Activated T-helper 1 cell treated with Interleukin-2 at 50 U/mL for 16 hours (primary cell): ENCODE measurements around the gene P4HB.

Experiments used
- DNase-seq: peaks from one replicate; pipeline ENCODE4 v3.0.0-alpha.2; 2020; ENCODE audit warnings: low read depth

Gene P4HB

DNA sequence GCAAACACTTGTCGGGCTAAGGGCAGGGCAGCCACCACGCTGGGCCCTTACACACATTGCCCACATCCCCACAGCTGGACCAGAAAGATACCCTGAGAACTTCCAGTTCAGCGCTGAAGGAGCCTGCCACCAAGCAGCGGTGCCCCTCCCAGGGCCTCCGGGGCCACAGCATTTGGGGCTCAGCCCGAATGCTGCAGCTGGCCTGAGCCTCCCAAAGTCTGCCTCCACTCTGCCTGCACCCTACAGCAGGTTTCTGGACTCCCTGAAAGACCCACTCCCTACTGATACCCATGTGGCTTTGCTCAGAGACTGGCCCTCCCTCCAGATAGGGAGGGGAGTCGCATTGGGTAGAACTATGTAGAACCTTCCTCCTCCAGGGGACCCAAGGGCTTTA, 28.8 kb downstream of the P4HB start:
- DNase-seq = no peak

DNA sequence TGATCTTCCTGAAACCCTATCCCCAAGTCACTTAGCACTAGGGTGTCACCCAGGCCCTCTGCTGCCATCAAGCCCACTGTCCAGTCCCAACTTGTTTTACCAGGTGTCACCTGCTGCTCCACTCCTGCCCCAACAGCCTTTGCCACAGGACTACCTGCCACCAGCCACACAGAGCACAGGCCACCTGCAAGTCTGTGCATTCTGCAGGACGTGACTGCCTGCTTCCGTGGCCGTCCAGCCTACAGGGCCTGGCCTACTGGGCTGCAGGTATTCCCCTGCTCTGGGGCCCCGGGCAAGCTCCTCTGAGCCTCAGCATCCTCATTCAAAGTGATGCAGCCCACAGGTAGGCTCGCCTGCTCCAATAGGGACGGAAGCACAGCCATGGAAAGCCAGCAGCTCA, 30.5 kb downstream of the P4HB start:
- DNase-seq = no peak

DNA sequence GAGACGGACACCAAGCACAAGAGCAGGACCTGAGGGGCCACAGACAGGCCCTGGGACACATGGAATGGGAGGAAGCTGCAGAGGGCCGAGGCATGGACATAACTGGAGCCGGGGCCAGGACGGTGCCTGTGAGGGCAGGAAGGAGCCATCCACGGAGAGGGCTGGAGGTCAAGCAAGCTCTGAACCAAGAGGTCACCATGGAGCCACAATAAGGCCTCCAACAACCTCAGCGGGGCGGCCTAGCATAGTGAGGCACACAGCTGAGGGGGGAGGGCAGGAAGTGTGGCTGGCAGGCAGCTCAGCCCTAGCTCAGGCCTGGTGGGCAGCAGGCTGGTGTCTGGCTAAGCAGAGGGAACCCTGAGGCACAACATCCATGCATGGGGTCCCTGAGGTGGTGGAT, 31.7 kb downstream of the P4HB start:
- DNase-seq = no peak

DNA sequence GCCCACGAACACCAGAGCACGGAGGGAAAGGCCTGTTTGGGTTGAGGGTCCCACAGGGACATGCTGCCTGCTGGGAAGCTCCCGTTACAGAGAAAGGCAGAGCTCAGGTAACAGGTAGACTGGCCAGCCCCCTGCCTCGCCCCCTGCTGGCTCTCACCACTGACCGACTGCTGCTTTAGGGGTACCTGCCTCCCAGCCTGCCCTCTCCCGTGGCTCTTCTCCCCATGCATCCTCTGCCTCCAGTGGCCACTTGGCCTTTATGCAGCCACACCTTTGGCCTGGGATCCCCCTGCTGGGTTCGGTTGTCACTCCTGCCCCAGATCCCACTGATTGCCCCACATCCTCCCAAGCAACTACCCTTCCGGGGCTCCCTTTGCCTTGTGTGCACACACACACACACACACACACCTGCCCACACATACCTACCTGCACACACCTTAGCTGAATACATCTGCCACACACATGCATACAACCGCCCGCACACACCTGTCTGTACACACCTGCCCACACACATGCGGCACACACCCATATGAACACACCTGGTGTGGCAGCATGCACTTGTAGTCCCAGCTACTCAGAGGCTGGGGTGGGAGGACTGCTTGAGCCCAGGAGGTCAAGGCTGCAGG, 34.4 kb downstream of the P4HB start:
- no peak for DNase-seq

DNA sequence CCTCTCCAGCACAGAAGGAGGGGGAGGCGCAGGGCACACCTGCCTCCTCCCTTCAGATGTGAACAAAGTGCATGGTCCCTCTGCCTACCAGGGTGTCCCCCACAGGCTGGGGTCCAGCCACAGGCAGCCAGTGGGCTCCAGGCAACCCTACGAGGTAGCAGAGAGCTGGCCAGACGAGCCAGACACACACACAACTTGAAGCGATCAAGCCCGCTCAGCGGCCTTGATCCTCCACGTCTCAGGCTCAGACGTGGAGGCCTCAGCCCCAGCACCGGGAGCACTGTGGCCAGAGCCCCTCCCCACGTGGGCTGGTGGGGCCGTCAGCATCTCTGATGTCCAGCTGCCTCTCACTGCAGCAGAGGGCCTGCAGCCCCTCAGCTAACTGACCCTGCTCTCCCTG, 35.7 kb downstream of the P4HB start:
- no peak for DNase-seq

DNA sequence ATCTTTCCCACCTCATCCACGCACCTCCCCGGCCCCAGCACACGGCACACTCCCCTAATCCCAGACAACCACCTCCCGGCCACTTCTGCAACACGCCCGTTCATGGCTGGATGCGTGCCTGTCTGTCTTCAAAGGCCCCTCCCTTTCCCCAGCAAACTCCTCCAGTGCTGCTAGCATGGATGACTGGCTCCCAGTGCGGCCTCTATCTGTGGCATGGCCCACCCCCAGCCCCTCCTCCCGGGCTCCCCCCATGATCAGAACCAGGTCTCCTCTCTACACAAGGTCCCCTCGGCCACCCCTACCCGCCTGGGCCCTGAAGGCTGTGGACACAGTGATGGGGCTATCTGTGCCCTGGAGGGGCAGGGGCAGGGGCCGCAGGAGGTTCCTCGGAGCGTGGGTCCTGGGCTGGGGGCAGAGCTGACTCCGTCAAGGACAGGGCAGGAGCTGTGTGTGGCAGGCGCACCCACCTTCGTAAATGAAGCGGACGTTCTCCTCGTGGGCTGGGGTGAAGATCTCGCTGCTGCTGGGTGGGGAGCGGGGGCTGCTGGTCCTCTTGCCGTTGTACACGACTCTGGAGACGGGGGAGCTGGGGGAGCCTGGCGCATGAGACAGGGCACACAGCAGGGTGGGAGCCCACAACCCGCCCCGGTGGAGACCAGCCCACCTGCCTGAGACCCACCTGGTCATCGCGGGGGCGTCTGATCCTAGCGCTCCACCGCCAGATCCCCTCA, 36.4 kb downstream of the P4HB start:
- no peak for DNase-seq

DNA sequence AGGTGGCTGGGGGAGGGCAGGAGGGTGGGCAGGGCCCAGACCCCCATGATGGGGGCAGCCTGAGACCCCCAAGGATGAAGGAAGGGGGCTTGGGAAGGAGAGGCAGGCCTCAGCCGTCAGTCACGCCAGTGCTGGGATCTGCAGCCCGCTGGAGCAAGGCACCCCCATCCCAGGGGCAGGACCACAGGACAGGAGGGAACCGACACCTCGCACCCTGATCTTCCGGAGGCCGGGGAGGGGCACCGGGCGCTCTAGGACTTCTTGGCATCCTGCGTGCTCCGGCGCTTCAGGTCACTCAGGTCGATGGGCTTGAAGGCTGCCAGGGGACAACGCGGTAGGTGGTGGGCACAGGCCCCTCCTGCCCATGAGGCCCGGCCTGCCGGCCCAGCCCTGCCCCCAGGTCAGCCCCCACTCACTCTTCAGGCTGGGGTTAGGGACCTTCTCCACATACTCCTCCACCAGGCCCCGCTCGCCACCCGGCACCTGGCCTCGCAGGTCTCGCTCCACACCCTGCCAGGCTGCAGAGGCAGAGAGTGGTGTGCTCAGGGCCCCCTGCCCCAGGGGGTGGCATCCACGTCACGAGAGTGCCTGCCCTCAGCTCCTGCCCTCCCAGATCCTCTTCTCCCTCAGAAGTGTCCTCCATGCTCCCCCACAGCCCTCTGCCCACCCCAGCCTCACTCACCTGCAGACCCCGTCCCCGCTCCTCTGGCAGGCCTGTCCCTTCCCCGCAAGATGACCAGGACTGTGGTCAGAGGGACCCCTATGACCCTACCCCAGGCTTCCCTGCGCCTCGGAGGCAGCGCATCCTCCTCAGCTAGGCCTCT, 37.1 kb downstream of the P4HB start:
- no peak for DNase-seq

DNA sequence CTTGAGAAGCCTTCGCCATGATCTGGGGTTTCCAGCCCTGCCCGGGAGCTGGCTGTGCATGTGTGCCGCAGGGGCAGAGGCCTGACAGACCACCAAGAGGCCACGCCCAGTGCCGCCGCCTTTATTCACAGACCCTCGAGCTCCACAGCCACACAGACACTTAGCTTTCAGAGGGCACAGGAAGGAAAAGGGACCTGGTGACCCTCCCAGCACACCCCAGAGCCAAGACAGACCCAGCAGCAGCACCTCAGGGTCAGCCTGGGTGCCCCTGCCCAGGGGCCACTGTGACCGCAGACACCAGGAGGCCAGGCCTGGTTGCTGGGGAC, 38.1 kb downstream of the P4HB start:
- DNase-seq = no peak

DNA sequence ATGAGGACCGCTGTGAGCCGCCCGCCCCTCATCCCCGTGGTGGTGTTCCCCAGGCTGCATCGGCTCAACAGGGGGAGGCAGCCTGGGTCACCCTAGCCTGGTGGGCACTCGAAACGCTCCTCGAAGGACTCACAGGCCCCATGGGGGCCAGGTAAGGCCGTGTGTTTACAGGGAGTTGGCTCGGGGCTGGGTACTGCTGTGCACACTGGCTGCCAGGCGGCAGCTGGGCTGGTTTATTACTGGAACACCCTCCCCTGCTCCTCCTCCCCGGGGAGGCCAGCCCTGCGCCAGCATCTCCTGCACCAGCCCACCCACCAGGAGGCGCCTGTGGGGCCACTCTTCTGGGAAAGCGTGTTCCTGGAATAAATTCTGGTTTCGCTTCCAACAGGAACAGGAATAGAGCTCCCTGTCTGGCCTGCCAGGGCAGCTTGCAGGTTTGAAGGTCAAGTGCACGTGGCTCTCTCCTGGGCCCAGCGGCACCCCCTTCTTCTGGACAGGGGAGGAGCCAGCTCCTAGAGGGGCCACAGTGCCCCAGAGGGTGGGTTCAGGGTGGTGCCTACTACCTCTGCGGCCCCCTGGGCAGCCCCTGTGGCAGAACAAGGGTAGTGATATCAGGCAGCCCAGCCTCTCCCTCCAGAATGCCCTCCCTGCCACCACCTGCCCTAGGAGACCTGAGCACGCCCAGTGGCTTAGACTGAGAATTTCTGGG, 38.6 kb downstream of the P4HB start:
- no peak for DNase-seq

DNA sequence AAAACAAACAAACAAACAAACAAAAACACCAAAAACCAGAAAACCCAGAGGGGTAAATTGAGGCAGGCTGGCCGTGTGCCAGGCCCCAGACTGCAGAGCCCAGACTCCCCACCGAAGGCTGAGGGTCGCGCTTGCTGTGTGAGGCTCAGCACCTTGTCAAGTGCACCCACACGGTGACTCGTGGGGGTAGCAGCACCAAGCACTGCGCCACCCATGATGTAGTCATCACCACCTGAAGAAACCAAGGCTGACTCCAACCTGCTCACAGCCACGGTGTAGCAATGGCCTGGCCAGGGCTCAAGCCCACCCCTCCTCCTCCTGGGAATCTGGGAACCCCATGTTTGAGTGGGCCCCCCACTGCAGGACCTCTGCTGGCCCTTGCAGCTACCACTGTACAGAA, 39.2 kb downstream of the P4HB start:
- no peak for DNase-seq

DNA sequence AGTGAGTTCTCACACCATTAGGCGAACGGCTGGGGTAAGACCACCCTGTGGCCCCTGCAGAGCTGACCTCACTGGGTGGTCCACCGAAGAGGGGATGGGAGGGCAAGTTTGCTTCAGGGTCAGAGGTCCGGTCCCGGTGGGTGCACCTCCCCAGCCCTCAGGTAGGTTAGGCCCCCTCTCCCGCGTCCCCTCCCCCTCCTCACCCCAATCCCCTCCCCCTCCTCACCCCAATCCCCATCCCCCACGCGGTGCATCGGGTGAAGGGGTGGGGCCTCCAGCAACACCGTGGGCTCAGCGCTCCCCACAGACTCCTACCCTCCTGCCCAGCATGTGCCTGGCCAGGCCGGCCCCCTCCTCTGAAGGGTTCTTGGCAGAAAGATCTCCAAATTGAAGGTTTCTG, 40.6 kb downstream of the P4HB start:
- no peak for DNase-seq

DNA sequence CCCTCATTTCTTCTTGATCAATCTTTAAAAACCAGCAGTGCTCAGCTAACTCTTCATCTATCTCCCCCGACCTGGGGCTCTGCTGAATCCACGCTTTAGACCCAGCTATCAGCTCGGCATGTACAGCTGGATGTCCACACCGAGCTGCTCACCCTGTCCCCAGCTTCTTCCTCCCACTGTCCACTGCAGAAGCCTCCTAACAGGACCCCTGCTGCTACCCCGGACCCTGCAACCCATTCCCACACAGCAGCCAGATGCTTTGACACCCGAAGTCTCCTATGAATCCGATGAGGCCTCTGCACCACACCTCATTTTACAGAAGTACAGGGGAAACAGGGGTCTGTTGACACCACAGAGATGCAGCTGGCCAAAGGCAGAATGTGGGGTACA, 42.6 kb downstream of the P4HB start:
- no peak for DNase-seq

DNA sequence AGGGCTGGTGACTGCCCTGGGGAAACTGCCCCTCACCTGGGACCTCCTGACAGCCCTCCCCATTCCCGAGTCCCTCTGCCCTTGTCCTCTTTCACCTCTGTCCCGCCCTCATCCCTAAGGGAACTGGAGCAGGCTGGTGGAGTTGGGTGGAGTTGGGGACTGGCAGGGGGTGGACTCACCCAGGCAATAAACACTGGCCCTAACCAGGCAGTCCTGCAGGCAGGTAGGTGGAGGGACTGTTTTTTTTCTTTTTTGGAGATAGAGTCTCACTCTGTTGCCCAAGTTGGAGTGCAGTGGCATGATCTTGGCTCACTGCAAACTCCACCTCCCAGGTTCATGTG, 44.7 kb downstream of the P4HB start:
- no peak for DNase-seq

DNA sequence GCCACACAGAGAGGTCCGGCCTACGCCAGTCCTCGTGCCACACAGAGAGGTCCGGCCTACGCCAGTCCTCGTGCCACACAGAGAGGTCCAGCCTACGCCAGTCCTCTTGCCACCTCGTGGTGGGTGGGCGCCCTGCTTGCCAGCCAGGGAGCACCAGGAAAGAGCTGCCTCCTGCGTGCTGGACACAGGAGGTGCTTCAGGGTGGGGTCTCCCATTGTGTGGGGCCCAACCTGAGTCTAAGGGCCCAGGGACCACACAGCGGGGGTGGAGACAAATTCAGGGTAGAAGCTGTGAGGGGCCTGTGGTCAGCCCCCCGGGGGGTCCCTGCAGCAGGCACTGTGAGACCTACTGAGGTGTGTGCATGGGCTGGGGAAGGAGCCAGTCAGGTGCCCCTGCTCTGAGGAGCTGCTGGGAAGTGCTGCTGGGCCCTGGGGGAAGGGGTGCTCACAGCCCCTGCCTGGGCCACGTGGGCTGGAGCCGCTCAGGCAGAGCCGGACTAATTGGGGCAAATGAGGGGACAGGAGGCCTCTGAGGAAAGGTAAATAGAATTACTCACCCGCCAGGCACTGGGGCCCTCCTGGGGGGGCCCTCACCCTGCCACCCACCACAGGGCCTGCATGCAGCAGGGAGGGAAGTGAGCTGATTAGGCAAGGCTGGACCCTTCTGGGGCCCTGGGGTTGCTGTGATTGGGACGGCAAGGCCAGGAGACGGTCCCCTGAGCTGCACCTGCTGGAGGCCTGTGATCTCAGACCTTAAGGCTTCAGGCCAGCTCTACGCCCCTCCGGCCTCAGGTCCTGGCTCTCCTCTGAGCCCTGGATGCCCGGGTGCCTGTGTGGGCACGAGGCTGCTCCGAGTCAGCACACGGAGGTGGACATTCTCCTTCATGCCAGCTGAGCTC, 45.3 kb downstream of the P4HB start:
- no peak for DNase-seq

DNA sequence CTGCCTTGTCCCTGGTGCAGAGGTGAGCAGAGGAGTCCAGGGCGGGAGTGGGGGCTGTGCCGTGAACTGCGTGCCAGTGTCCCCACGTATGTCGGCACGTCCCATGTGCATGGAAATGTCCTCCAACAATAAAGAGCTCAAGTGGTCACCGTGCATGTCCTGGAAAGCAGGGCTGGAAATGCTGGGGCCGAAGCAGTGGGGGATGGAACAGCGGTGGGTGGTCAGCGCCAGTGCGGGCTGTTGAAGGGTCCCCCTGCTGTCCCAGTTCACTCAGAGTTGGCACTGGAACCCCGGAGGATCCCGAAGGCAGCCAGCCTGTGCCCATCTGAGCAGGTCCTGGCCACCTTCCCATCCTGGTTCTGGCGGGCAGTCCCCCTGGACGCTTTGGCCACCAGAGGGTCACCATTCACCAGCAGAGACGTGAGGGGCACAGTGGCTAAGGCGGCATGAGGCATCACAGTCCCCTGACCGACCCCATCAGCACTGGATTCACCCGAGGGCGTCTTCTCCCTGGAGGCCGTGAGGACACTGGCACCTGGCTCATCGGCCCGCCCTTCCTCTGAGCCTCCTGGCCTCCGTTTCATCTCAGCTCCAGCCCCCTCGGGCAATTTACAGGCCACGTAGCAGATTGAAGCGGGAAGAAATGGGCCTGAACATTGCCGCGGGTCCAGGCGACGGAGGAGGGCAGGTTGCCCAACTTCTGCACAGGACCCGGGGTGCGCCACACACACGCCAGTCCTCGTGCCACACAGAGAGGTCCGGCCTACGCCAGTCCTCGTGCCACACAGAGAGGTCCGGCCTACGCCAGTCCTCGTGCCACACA, 46.3 kb downstream of the P4HB start:
- DNase-seq = no peak

DNA sequence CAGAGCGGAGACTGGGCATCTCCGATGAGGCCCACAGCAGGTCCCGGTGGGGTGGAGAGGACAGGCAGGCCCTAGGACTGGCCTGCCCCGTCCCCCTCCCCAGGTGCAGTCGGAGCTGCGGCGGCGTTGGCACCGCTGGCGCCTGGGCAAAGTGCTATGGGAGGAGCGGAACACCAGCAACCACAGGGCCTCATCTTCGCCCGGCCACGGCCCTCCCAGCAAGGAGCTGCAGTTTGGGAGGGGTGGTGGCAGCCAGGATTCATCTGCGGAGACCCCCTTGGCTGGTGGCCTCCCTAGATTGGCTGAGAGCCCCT, 47.0 kb downstream of the P4HB start:
- no peak for DNase-seq

DNA sequence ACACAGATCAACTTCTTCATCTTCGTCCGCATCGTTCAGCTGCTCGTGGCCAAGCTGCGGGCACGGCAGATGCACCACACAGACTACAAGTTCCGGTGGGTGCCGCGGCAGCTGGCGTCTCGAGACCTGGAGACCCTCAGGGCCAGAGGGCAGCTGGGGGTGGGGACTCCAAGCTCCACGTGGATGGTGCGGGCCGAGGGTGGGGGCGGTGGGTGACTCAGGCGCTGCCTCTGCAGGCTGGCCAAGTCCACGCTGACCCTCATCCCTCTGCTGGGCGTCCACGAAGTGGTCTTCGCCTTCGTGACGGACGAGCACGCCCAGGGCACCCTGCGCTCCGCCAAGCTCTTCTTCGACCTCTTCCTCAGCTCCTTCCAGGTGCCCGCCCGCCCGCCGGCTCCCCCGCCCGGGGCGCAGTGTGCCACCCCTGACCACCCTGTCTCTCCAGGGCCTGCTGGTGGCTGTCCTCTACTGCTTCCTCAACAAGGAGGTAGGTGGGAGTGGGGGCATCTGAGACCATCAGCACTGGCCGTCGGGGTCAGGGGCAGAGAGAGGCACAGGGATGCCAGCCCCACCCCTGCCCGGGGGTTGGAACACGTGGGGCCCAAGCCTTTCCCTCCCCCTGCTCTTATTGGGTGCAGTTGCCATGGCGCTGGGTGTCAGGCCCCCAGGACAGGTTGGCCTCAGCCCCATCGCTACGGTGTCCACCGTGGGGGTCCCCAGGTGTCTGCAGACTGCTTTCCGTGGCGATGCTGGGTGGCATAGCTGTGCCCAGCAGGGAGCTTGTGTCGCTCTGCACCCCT, 47.6 kb downstream of the P4HB start:
- DNase-seq = no peak

DNA sequence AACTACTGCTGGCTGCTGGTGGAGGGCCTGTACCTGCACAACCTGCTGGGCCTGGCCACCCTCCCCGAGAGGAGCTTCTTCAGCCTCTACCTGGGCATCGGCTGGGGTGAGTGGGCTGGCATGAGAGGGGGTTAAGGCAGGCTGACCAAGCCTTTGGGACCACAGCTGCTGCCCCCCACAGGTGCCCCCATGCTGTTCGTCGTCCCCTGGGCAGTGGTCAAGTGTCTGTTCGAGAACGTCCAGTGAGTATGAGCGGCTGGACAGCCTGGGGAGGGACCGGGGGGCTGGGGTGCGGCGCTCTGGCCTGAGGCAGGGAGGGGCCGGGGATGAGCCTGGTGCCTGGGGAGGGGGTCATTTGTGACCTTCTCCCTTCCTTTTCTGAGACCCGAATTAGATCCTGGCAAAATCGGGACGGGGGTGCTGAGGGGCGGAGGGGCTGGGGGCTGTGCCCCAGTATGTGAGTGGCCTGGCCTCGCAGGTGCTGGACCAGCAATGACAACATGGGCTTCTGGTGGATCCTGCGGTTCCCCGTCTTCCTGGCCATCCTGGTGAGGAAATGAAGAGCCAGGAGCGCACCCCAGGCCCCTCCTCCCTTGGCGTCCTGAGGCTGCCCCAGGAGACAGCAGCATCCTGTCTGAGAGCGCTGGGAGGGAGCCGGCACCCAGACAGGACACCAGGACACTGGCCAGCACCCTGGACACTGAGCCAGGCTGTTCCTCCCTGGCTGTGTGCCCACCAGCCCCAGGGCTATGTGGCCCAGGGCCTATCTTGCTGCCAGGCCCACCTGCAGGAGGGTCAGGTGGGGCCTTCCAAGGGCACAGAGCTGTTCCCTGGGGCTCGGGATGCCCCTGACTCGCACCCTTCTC, 48.4 kb downstream of the P4HB start:
- DNase-seq = no peak
